ENCODE data around the gene CCL7.
"Not testable (repeated sequence)": the region's sequence is repeated elsewhere in the genome, so short reads cannot be mapped to it uniquely, and the experiment has no call there.

The CCL7 gene

GRCh38 chr17:34269969-34270368 lies at the start of gene CCL7:
TSS of gene CCL7 (plus strand) at chr17:34270221. CDS start at chr17:34270291, 70 bp downstream.
- DNase-seq (ENCODE audit: low read depth): no peak

DNA sequence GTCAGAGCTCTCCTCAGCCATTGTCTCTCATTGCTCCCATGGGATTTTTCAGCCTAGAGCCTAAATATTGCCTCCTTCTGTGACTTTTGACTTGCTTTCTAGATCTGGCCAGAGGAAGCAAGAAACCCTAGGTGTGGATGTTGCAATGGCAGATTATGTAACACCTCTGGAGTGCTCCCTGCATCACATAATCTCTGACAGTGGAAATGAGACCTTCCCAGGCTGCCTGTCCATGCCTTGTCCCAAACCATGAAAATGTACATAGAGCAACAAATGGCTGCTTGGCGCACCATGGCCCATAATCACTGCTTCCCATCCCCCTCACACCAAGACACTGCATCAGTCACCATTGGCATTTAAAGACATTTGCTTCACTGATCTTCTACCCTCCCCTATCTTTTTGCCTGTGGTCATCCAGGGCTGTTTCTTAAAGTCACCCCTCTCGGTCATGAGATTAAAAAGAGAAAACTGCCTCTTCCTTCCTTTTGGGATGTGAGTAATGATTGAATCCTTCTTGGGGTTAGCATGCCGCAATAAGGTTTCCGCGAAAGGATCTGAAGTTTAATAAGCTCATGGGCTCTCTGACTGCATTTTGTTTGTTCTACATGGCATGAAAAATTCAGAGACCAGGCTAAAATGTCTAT lies 49.1 kb upstream of the CCL7 start:
- no peak for DNase-seq (ENCODE audit: low read depth)

- no peak for DNase-seq (ENCODE audit: low read depth)
These were observed 48.6 kb upstream of the CCL7 start for GRCh38 chr17:34221411-34221810.

DNA sequence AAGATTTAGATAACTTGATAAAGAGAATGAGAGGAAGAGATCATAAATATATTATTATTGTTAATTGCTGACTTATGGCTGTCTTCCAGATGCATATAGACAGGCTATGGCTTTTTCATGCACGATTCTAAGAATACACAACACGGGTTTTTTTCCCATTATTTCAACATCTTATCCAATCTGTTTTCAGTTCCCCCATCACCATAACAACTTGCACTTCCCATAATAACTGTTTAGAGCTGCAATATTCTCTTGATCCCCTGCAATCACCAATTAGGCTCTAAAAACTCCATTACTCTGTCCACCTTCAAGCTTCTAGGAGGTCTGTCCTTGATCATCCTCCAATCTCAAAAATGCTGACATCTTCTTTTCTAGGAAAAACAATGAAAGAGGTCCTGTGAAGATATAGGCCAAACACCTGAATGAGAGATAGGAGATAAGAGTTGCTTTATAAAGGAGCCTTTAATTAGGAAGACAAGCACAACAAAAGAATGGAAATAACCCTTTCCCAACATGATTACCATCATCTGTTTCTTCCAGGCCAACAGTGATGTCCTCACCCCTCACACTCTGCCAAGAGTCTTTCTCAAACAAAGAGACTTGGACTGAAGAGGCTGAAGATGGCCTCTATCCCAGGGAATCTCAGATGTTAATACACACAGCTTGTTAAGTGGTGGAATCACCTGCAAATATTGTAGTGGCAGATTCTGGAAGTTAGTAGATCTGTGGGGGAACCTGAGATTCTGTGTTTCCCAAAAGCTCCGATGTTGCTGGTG lies 47.1 kb upstream of the CCL7 start:
- no peak for DNase-seq (ENCODE audit: low read depth)

DNA sequence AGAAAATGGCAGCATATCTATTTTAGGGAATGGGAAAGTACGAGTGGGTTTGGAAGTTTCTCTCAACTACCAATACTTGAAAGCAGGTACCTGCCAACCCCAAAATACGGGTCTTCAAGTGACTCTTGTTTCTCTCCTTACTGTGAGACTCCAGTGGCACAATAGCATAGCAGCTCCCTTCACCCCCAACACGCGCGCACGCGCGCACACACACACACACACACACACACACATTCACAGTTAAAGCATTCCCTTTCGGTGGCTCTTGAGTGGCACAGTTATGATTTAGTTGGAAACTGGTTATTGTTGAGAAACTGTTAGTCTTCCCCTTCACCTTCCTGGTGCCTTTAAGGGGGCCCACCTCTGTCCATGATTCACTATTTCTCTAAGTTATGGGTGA lies 45.0 kb upstream of the CCL7 start:
- no peak for DNase-seq (ENCODE audit: low read depth)

DNA sequence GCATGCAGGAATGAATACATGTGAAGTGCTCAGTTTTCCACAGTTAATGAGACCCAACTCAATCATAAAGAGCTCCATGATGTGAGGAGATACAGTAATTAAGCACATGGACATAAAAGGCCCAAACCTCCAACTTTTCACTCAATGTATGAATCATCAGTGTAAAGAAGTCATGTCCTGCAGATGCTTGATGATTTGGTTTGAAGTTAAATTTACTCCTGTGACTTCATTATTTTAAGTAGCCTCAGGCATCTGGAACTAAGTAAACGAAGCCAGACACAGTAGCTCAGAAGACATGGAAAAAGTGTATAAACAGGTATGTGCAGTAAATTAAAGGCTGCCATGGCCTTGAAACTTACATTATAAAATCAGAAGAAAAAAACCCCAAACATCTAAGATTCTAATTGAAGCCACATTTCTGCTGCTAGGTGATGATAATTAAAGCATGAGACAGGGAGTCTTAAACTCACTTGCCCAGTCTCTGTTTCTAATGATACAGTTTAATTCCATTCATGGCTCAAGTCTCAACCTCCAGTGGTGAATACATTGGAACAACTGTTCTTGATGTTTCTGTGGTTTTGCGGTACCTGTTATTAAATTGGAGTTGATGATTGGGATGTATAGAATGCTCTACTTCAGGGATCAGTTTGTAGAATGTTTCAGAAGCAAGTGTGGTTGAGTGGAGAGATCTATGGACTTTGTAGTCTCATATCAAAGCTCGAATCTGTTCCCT lies 43.8 kb upstream of the CCL7 start:
- no peak for DNase-seq (ENCODE audit: low read depth)

- DNase-seq (ENCODE audit: low read depth): no peak
These were observed 43.3 kb upstream of the CCL7 start for GRCh38 chr17:34226744-34227034.

- DNase-seq (ENCODE audit: low read depth): not testable (repeated sequence)
These were observed 42.7 kb upstream of the CCL7 start for GRCh38 chr17:34227293-34227692.

GRCh38 chr17:34227707-34228106 lies 42.3 kb upstream of the CCL7 start:
- no peak for DNase-seq (ENCODE audit: low read depth)

DNA sequence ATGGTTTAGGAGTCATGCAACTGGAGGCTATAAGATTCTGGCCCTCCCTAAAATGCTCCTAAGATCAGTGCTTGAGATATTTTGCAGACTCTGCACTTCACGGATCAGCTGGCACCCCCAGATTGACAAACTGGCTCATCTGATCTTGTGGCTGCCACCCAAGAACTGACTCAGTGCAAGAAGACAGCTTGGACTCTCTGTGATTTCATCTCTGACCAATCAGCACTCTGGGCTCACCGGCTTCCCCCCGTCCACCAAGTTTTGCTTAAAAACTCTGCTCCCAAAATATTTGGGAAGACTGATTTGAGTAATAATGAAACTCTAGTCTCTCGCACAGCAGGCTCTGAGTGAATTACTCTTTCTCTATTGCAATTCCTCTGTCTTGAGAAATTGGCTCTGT lies 41.2 kb upstream of the CCL7 start:
- DNase-seq (ENCODE audit: low read depth): no peak

- DNase-seq (ENCODE audit: low read depth): no peak
These were observed 39.7 kb upstream of the CCL7 start for GRCh38 chr17:34230342-34230741.

- no peak for DNase-seq (ENCODE audit: low read depth)
These were observed 35.4 kb upstream of the CCL7 start for GRCh38 chr17:34234616-34235015.

DNA sequence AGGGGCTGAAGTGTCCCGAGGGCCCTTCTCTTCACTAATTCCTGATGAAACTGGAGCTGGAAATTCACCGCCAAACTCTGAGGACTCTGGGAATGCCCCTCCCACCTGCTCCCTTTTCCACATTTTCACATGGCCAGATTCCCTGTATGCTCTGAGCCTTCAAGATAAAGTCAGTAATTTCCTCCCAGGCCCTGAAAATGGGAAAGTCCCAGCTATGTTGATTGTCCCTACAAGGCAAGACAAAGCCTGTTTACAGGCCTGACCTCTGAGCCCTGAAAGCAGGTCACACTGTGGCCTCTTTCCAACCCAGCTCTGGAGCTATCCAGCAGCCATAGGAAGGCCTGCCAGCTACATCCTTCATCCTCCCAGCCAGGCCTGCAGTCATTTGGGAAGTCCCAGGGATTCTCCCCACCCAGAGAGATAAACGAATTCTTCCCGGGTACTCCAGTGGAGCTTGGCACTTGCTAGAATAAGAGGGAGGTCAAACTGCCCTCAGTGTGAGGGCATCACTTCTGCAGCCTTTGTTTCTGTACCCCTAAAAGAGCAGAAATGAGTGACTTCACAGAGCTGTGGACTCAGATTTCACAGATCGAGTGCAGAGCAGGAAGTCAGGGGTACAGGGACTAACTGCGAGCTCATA lies 34.5 kb upstream of the CCL7 start:
- DNase-seq (ENCODE audit: low read depth): no peak

- DNase-seq (ENCODE audit: low read depth): no peak
These were observed 33.6 kb upstream of the CCL7 start for GRCh38 chr17:34236281-34236892.

DNA sequence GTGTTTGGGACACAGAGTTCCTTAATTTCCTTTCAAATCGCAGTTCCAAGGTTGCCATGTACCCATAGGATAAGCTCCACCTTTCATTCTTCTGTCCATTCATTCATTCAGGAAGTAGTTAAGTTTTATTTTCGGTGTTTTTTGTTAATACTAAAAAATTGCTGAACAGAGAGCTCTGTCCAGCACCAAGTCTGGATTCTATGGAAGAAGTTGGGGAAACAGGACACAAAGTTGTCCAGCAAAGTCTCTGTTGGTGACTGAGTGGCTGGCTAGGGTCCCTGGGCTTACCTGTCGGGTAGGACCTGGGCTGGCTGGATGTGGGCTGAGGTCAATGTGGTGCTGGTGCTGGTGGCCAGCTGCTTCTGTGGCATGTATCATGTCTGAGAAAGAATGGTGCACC lies 32.6 kb upstream of the CCL7 start:
- no peak for DNase-seq (ENCODE audit: low read depth)

GRCh38 chr17:34241062-34241461 lies 29.0 kb upstream of the CCL7 start:
- DNase-seq (ENCODE audit: low read depth): no peak

DNA sequence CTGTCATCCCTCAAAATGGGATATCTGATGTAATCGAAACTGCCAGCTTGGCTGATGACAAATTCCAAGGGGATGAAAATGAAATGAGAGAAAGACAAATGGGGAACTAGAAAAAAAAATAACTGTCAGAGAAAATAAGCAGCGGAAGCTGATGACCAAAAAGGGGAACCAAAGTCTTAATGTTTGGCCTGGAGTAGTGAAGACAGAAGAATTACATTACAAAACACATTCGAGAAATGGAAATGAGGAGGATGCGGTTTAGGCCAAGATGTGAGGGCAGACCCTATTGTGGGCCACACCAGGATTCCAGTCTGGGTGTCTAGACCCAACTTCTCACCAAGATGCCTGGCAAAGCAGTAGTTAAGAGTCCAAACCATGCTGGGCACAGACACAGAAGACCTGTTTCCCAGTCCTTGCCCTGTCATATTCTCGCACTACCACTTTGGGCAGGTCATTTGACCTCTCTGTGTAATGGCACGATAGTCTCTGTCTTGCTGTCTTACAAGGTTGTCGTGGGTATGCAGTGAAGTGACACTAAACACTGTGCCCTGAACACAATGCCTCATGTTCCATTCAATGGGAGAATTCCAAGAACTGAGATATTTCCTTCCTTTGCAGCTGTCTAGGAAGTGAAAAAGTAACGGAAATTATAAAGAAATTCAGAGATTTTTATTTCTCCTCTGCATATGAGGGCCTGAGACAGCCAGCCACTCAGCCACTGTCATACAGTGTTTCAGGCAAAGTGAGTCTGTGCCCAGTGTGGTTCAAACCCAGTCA lies 27.2 kb upstream of the CCL7 start:
- no peak for DNase-seq (ENCODE audit: low read depth)

DNA sequence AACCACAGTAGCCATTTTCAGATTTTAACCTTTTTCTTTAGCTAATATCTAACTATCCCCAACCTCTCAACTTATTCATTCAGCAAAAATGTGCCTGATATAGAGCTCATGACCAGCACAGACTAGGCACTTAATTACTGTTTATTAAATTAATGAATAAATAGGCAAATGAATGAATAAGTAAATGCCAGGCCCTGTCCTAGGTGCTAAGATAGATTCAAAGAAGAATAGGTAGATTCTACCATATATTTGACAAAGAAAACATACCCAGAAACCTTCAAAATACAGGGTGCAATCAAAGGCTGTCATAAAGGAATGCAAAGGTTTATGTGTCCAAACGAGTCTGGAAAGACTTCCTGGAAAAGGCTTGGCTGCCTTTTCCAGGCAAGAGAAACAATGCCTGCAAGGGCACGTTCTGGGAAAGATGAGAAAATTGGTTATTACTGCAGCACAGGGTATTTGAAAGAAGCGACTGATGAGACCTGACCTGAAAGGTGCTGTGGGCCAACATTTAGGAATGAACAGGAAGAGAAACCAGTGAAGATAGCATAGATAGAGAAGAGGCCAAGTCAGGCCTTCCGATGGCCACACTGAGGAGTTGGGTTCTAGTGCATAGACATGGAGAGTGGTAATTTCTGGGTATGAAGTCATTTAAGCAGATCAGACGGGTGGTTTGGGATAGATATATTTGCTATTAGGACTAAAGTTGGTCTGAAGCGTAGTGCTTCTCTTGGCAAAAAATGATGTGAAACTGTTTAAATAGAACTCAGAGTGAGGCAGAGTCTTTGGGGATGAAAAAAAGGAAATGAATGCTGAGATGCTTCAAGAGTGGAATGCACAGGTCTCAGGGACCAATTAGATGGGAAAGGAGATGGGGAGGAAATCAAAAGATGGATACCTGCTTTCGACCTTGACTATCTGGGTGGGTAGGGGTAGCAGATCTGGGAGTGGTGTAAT lies 26.4 kb upstream of the CCL7 start:
- no peak for DNase-seq (ENCODE audit: low read depth)

DNA sequence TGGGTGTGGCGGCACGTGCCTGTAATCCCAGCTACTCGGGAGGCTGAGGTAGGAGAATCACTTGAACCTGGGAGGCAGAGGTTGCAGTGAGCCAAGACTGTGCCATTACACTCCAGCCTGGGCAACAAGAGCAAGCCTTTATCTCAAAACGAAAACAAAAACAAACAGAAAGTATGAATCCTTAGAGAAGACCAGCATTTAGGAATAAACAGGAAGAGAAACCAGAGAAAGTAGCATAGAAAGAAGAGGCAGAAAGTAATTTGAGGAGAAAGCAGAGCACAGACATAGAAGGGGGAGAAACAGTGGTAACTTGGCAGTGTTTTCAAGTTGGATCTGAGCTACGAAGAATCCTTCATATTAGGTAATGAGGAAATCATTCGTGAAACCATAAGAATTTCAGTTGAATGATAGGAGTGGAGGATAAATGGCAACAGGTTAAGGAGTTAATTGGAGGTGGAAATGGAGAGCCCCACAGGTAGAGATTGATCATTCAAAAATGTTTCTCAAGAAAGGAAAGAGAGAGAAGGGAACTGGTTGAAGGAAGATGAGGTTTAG lies 24.6 kb upstream of the CCL7 start:
- no peak for DNase-seq (ENCODE audit: low read depth)

DNA sequence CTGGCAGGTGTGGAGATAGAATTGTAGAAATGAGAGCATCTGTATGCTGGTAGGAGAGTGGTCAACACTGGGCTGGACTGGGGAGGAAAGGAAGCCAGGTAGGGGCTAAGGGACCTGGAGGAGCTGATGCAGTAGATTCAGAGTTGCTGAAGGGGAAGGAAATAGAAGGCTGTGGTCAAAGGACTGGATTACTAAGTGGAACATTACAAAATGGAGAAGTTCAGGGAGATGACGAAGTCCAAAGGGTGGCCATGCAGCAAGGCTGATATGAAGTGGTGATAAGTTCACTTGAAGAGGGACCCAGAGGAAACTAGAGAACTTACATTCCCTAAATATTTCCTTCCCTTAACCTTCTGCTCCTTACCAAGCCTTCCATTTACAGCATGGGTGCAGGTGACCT lies 23.6 kb upstream of the CCL7 start:
- DNase-seq (ENCODE audit: low read depth): no peak
